Nephron (organoid): ENCODE measurements around the gene SLC22A4.

Experiments used
- H3K27ac Mint-ChIP-seq, 3 experiments: 2 replicates each; pipeline ENCODE4 v1.8.0; 2020; ENCODE audit warnings: mixed read lengths in 3 of 3, mild to moderate bottlenecking in 2 of 3, moderate library complexity in 1 of 3
- H3K27me3 Mint-ChIP-seq: 2 replicates; pipeline ENCODE4 v1.8.0; 2021; ENCODE audit warnings: low read depth, mild to moderate bottlenecking, moderate library complexity, mixed read lengths
- H3K36me3 Mint-ChIP-seq: 2 replicates; pipeline ENCODE4 v1.8.0; 2020; ENCODE audit warnings: low read depth, mixed read lengths
- H3K4me1 Mint-ChIP-seq: 2 replicates; pipeline ENCODE4 v1.8.0; 2020; ENCODE audit warnings: mixed read lengths
- H3K4me3 Mint-ChIP-seq, 3 experiments: 2 replicates each; pipeline ENCODE4 v1.8.0; 2020; ENCODE audit warnings: mild to moderate bottlenecking in 3 of 3, mixed read lengths in 3 of 3, moderate library complexity in 2 of 3
- H3K9me3 Mint-ChIP-seq: 2 replicates; pipeline ENCODE4 v1.8.0; 2020; ENCODE audit warnings: mixed read lengths
- CTCF ChIP-seq, 3 experiments: fragments of 200-600 bp; sonication (generic); IDR thresholded peaks; one replicate each; pipeline ENCODE4 v1.5.0; 2021; ENCODE audit warnings: antibody characterized with exemption in 3 of 3; ENCODE audit not compliant: unreplicated experiment in 3 of 3

SLC22A4 gene

GRCh38 chr5:132253452-132254320, 40.5 kb upstream of the SLC22A4 start:
- Mint-ChIP-seq H3K4me3 (no peak overlapping the region), H3K9me3 (no peaks in the 10 kb centered on the region), H3K27me3 (peaks cover 7% of the 10 kb centered on the region), H3K27ac (no peak overlapping the region), H3K36me3 (no peaks in the 10 kb centered on the region), H3K4me1 (peaks cover 3% of the 10 kb centered on the region)
- no peak for TF ChIP-seq CTCF (IDR thresholded peaks at IDR 0.05; ENCODE audit: unreplicated experiment in 3 of 3)

GRCh38 chr5:132254321-132254977, 39.7 kb upstream of the SLC22A4 start:
- peak overlapping the region in 1 of 3 experiments; percentile 5 for H3K27ac Mint-ChIP-seq
- TF ChIP-seq CTCF (IDR thresholded peaks at IDR 0.05; ENCODE audit: unreplicated experiment in 3 of 3), result no peak
- peak overlapping the region in 2 of 3 experiments; percentile 85 to 86 for H3K4me3 Mint-ChIP-seq
- H3K9me3 Mint-ChIP-seq, result no peaks in the 10 kb centered on the region
- H3K36me3 Mint-ChIP-seq, result no peaks in the 10 kb centered on the region
- H3K4me1 Mint-ChIP-seq, result peaks cover 11% of the 10 kb centered on the region
- H3K27me3 Mint-ChIP-seq, result peaks cover 7% of the 10 kb centered on the region

DNA sequence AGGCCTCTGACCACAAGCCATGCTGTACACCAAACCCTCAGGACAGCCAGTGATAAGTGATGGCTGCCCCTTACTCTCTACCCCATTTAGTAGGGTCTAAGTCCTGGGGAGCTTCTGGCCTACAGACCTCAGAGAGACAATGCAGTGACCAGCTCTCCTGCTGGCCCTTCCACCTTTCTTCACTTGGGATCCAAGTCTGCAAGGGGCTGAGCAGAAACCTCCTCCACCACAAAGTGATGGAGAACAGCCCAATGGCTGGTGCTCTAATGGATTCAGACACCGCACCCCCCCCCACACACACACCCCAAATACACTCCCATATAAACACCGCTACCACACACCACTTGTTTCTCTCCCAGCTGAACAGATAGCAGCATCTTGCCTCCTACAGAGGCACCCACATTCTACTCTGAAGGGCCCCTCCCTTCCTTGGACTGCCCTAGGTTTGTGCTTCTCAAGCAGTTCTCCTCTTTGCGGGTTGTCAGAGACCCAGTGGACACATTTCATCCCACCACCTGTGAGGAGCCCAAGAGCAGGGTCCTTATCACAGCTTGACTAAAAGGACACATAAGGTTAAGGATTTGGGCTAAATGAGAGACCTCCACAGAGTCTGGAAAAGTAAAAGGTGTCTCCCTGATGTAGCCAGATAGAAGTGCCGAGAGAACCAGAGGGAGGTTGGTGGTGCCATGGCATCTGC, 38.0 kb upstream of the SLC22A4 start:
- peaks cover 7% of the 10 kb centered on the region for H3K27me3 Mint-ChIP-seq
- no peak for TF ChIP-seq CTCF (IDR thresholded peaks at IDR 0.05; ENCODE audit: unreplicated experiment in 3 of 3)
- H3K36me3 Mint-ChIP-seq, result peaks cover 6% of the 10 kb centered on the region
- peak overlapping the region; percentile 84 to 86 (median 85) for H3K4me3 Mint-ChIP-seq
- peaks cover 27% of the 10 kb centered on the region for H3K4me1 Mint-ChIP-seq
- H3K27ac Mint-ChIP-seq, result peak overlapping the region; percentile 4 to 80 (median 51)
- no peaks in the 10 kb centered on the region for H3K9me3 Mint-ChIP-seq

DNA sequence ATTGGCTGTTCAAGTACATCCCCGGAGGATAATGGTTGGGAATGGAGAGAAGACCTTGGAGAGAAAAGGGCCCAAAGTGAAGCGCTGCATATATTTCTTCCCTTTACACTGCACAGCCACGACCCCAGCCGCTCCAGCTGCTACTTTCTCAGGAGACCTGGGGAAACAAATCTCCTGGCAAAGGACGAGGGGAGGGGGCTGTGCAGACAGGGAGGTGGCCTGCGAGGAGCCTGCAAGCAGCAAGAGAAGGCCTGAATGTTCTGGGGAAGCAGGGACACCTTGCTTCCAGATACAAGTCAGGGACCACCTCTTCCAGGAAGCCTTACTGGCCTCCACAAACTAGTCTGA, 37.4 kb upstream of the SLC22A4 start:
- Mint-ChIP-seq H3K27ac (peak overlapping the region; percentile 4 to 80 (median 51)), H3K36me3 (peaks cover 8% of the 10 kb centered on the region), H3K4me1 (peaks cover 30% of the 10 kb centered on the region), H3K4me3 (peak overlapping the region; percentile 84 to 86 (median 85)), H3K9me3 (no peaks in the 10 kb centered on the region), H3K27me3 (peaks cover 7% of the 10 kb centered on the region)
- TF ChIP-seq CTCF (IDR thresholded peaks at IDR 0.05; ENCODE audit: unreplicated experiment in 3 of 3), result no peak

GRCh38 chr5:132257131-132258101, 36.8 kb upstream of the SLC22A4 start, which contains the start of gene PDLIM4:
Gene PDLIM4, plus strand, starts transcription at chr5:132257696. Its CDS starts 39 bp downstream, at chr5:132257735.
- Mint-ChIP-seq H3K9me3 (no peaks in the 10 kb centered on the region), H3K36me3 (peaks cover 11% of the 10 kb centered on the region), H3K27ac (peak within 1 kb of the TSS; percentile 92 to 94 (median 92)), H3K4me3 (peak within 1 kb of the TSS; percentile 84 to 92 (median 91)), H3K27me3 (peaks cover 10% of the 10 kb centered on the region), H3K4me1 (peaks cover 37% of the 10 kb centered on the region)
- no peak for TF ChIP-seq CTCF (IDR thresholded peaks at IDR 0.05; ENCODE audit: unreplicated experiment in 3 of 3)
